Vagina (tissue), 2 donors: Measurements from ENCODE around the gene LRRC7. TPM values are rescaled to one million over a fixed set of nuclear protein-coding genes. Genes with fewer than 3 reads are reported as not detected.

Experiments used
- DNase-seq, 2 donors: peaks; one replicate each; pipeline ENCODE4 v3.0.0-alpha.2; 2017; ENCODE audit errors: extremely low spot score in 2 of 2
- H3K27ac ChIP-seq: fragments of 200-600 bp; sonication (generic); one replicate; pipeline ENCODE4 v1.5.1; 2019
- H3K27me3 ChIP-seq: fragments of 200-600 bp; sonication (generic); one replicate; pipeline ENCODE4 v1.5.1; 2019
- H3K36me3 ChIP-seq, 2 donors: fragments of 200-600 bp; sonication (generic); one replicate each; pipeline ENCODE4 v1.5.1; 2017 to 2019
- H3K4me1 ChIP-seq: fragments of 200-600 bp; sonication (generic); one replicate; pipeline ENCODE4 v1.5.1; 2019
- H3K4me3 ChIP-seq, 2 donors: fragments of 200-600 bp; sonication (generic); 1 replicate in 1 of 2; 2 replicates in 1 of 2; pipeline ENCODE4 v1.5.1; 2016 to 2019
- H3K9me3 ChIP-seq: fragments of 200-600 bp; sonication (generic); one replicate; pipeline ENCODE4 v1.5.1; 2019
- CTCF ChIP-seq, 3 experiments: fragments of 450-650 bp in 2 of 3; fragments of 200-600 bp in 1 of 3; sonication (generic) in 1 of 3; IDR thresholded peaks; one replicate each; pipeline ENCODE4 v1.5.1; 2017 to 2019; ENCODE audit warnings: antibody characterized with exemption in 3 of 3, mild to moderate bottlenecking in 2 of 3, moderate library complexity in 2 of 3
- POLR2A ChIP-seq, 2 donors: fragments of 450-650 bp; IDR thresholded peaks; one replicate each; pipeline ENCODE4 v1.6.1; 2017; ENCODE audit warnings: antibody characterized with exemption in 2 of 2, mild to moderate bottlenecking in 2 of 2, moderate library complexity in 2 of 2
- POLR2AphosphoS5 ChIP-seq, 2 donors: sonication (generic); formaldehyde crosslinking; IDR thresholded peaks; one replicate each; pipeline ENCODE4 v1.9.0; 2017; ENCODE audit warnings: antibody characterized with exemption in 2 of 2, mild to moderate bottlenecking in 2 of 2, low read depth in 1 of 2; ENCODE audit not compliant: insufficient read depth in 1 of 2
- intact Hi-C: fragments of 100-400 bp; cut with DNase I; formaldehyde crosslinking; loops from one replicate; pipeline ENCODE4 v1.15.1; 2023
- total RNA-seq: library from RNA; depleted of rRNA; stranded (reverse); fragments of >200 nt; gene quantifications from one replicate; pipeline ENCODE4 v1.2.3, GENCODE V29; 2016

LRRC7 gene
- total RNA-seq, 1 donor from 2014 or later: not detected

GRCh38 chr1:69611316-69611715 is 43.6 kb downstream of the LRRC7 start:
- no peaks in the 10 kb centered on the region for H3K9me3 ChIP-seq
- no peak overlapping the region for H3K4me3 ChIP-seq
- TF ChIP-seq POLR2AphosphoS5 (IDR thresholded peaks at IDR 0.05; ENCODE audit: insufficient read depth in 1 of 2, low read depth in 1 of 2) (no peak), POLR2A (IDR thresholded peaks at IDR 0.05) (no peak), CTCF (IDR thresholded peaks at IDR 0.05) (no peak)
- DNase-seq: no peak
- H3K27me3 ChIP-seq: no peaks in the 10 kb centered on the region
- no peaks in the 10 kb centered on the region for H3K36me3 ChIP-seq
- H3K27ac ChIP-seq: no peak overlapping the region
- intact Hi-C loops: no loop called here
- H3K4me1 ChIP-seq: no peaks in the 10 kb centered on the region

GRCh38 chr1:69613414-69613813 is 45.7 kb downstream of the LRRC7 start:
- TF ChIP-seq CTCF (IDR thresholded peaks at IDR 0.05) (no peak), POLR2AphosphoS5 (IDR thresholded peaks at IDR 0.05; ENCODE audit: insufficient read depth in 1 of 2, low read depth in 1 of 2) (no peak), POLR2A (IDR thresholded peaks at IDR 0.05) (no peak)
- intact Hi-C loops: no loop called here
- no peaks in the 10 kb centered on the region for H3K36me3 ChIP-seq
- H3K27ac ChIP-seq: no peak overlapping the region
- no peak overlapping the region for H3K4me3 ChIP-seq
- H3K4me1 ChIP-seq: no peaks in the 10 kb centered on the region
- H3K9me3 ChIP-seq: no peaks in the 10 kb centered on the region
- no peak for DNase-seq
- no peaks in the 10 kb centered on the region for H3K27me3 ChIP-seq

GRCh38 chr1:69638673-69639072 is 71.0 kb downstream of the LRRC7 start:
- H3K4me3 ChIP-seq: no peak overlapping the region
- no peak overlapping the region for H3K27ac ChIP-seq
- no peaks in the 10 kb centered on the region for H3K36me3 ChIP-seq
- no peaks in the 10 kb centered on the region for H3K27me3 ChIP-seq
- DNase-seq: no peak
- H3K4me1 ChIP-seq: no peaks in the 10 kb centered on the region
- H3K9me3 ChIP-seq: no peaks in the 10 kb centered on the region
- no peak for TF ChIP-seq POLR2A (IDR thresholded peaks at IDR 0.05)
- intact Hi-C loops: no loop called here

- H3K36me3 ChIP-seq: no peaks in the 10 kb centered on the region
- H3K27ac ChIP-seq: no peak overlapping the region
- no peak for DNase-seq
- no peaks in the 10 kb centered on the region for H3K9me3 ChIP-seq
- H3K27me3 ChIP-seq: no peaks in the 10 kb centered on the region
- no peak for TF ChIP-seq CTCF (IDR thresholded peaks at IDR 0.05)
- no peak for TF ChIP-seq POLR2AphosphoS5 (IDR thresholded peaks at IDR 0.05; ENCODE audit: insufficient read depth in 1 of 2, low read depth in 1 of 2)
- intact Hi-C loops: no loop called here
- no peak overlapping the region for H3K4me3 ChIP-seq
- H3K4me1 ChIP-seq: no peaks in the 10 kb centered on the region
Observed at GRCh38 chr1:69639159-69639558, 71.4 kb downstream of the LRRC7 start.

GRCh38 chr1:69643266-69643665 is 75.5 kb downstream of the LRRC7 start:
- TF ChIP-seq POLR2A (IDR thresholded peaks at IDR 0.05): no peak
- no peak for TF ChIP-seq CTCF (IDR thresholded peaks at IDR 0.05)
- TF ChIP-seq POLR2AphosphoS5 (IDR thresholded peaks at IDR 0.05; ENCODE audit: insufficient read depth in 1 of 2, low read depth in 1 of 2): no peak

GRCh38 chr1:69645477-69645876 is 77.8 kb downstream of the LRRC7 start:
- H3K36me3 ChIP-seq: no peaks in the 10 kb centered on the region
- H3K4me3 ChIP-seq: no peak overlapping the region
- H3K27me3 ChIP-seq: no peaks in the 10 kb centered on the region
- H3K9me3 ChIP-seq: no peaks in the 10 kb centered on the region
- no peak for DNase-seq
- TF ChIP-seq CTCF (IDR thresholded peaks at IDR 0.05) (no peak), POLR2AphosphoS5 (IDR thresholded peaks at IDR 0.05; ENCODE audit: insufficient read depth in 1 of 2, low read depth in 1 of 2) (no peak), POLR2A (IDR thresholded peaks at IDR 0.05) (no peak)
- intact Hi-C loops: no loop called here
- no peak overlapping the region for H3K27ac ChIP-seq
- H3K4me1 ChIP-seq: no peaks in the 10 kb centered on the region

More at GRCh38 chr1:69643266-69643665, 75.5 kb downstream of the LRRC7 start:
- DNase-seq: no peak
- Histone ChIP-seq H3K9me3 (no peaks in the 10 kb centered on the region), H3K4me1 (no peaks in the 10 kb centered on the region), H3K27me3 (no peaks in the 10 kb centered on the region), H3K36me3 (no peaks in the 10 kb centered on the region), H3K4me3 (no peak overlapping the region), H3K27ac (no peak overlapping the region)
- intact Hi-C loops: no loop called here
